CD4-positive, alpha-beta T cell (primary cell): Measurements from ENCODE around the gene KRTAP5-1. TPM values are rescaled to one million over a fixed set of nuclear protein-coding genes. Genes with fewer than 3 reads are reported as not detected.
"Not testable (repeated sequence)": the region's sequence is repeated elsewhere in the genome, so short reads cannot be mapped to it uniquely, and the experiment has no call there.

ENCODE experiments used
- ATAC-seq: fragments of 200-7000 bp; cut with Tn5 transposase; one replicate; pipeline ENCODE4 v1.10.0; 2022; ENCODE audit warnings: mild to moderate bottlenecking; ENCODE audit not compliant: poor library complexity
- CTCF ChIA-PET: fragments of 350-600 bp; sonication (Branson Sonifier 250); formaldehyde crosslinking; loops from one replicate; lab custom pipeline; 2021; ENCODE audit warnings: antibody characterized with exemption, inconsistent platforms; lab: Charles Lee
- POLR2A ChIA-PET: fragments of 350-600 bp; sonication (Branson Sonifier 250); formaldehyde crosslinking; loops from one replicate; lab custom pipeline; 2021; ENCODE audit warnings: antibody characterized with exemption, inconsistent platforms; lab: Charles Lee
- DNase-seq, 14 experiments: peaks; one replicate each; pipeline ENCODE4 v3.0.0-alpha.2; 2013 to 2020; ENCODE audit warnings: mixed read lengths in 2 of 14
- H3K27ac ChIP-seq, 2 donors: one replicate each; pipeline versions ENCODE4 v1.5.1 to v1.7.0; 2013; ENCODE audit warnings: low read length in 2 of 2, low read depth in 1 of 2, mild to moderate bottlenecking in 1 of 2
- H3K27me3 ChIP-seq, 2 experiments: 1 replicate in 1 of 2; 2 replicates in 1 of 2; pipeline versions ENCODE4 v1.6.1 to v1.7.0; 2013; ENCODE audit warnings: low read length in 2 of 2, control low read depth in 1 of 2, mild to moderate bottlenecking in 1 of 2, moderate library complexity in 1 of 2; ENCODE audit not compliant: insufficient read depth in 2 of 2, control insufficient read depth in 1 of 2
- H3K36me3 ChIP-seq: one replicate; pipeline ENCODE4 v1.6.1; 2013; ENCODE audit warnings: low read length, control low read depth; ENCODE audit not compliant: insufficient read depth
- H3K4me1 ChIP-seq: one replicate; pipeline ENCODE4 v1.6.1; 2013; ENCODE audit warnings: low read length, control low read depth; ENCODE audit not compliant: insufficient read depth
- H3K4me3 ChIP-seq: one replicate; pipeline ENCODE4 v1.5.1; 2013; ENCODE audit warnings: mild to moderate bottlenecking, low read length, moderate library complexity
- H3K9me3 ChIP-seq, 2 experiments: 1 replicate in 1 of 2; 2 replicates in 1 of 2; pipeline versions ENCODE4 v1.6.1 to v1.7.0; 2013; ENCODE audit warnings: low read length in 2 of 2, mild to moderate bottlenecking in 2 of 2, control low read depth in 1 of 2, moderate library complexity in 1 of 2; ENCODE audit not compliant: control insufficient read depth in 1 of 2, insufficient read depth in 1 of 2
- H3K27ac Mint-ChIP-seq: one replicate; pipeline ENCODE4 v1.8.0; 2020; ENCODE audit warnings: mixed read lengths
- H3K27me3 Mint-ChIP-seq: one replicate; pipeline ENCODE4 v1.8.0; 2021; ENCODE audit warnings: mixed read lengths
- H3K36me3 Mint-ChIP-seq: one replicate; pipeline ENCODE4 v1.8.0; 2021; ENCODE audit warnings: low read depth, mixed read lengths
- H3K4me1 Mint-ChIP-seq: one replicate; pipeline ENCODE4 v1.8.0; 2021; ENCODE audit warnings: low read depth, mixed read lengths
- H3K4me3 Mint-ChIP-seq: one replicate; pipeline ENCODE4 v1.8.0; 2020; ENCODE audit warnings: mild to moderate bottlenecking, mixed read lengths
- H3K9me3 Mint-ChIP-seq: one replicate; pipeline ENCODE4 v1.8.0; 2020; ENCODE audit warnings: mixed read lengths
- CTCF ChIP-seq: fragments of 200-600 bp; IDR thresholded peaks from one replicate; pipeline ENCODE4 v1.8.0; 2022; ENCODE audit warnings: antibody characterized with exemption, mild to moderate bottlenecking
- intact Hi-C, 2 experiments: fragments of 100-400 bp; cut with DNase I in 1 of 2; cut with micrococcal nuclease in 1 of 2; formaldehyde crosslinking; loops; one replicate each; pipeline versions ENCODE4 v1.15.1 to v1.9.0; 2023 to 2025; cut with DNase I, micrococcal nuclease
- total RNA-seq, 174 experiments: library from RNA in 2 of 174; stranded (reverse) in 2 of 174; gene quantifications; one replicate each; pipeline ENCODE4 v1.2.3 and lab custom pipeline; 2021 to 2026

The KRTAP5-1 gene
- total RNA-seq, 2 experiments from 2014 or later: not detected

GRCh38 chr11:1600626-1601025 is 15.5 kb upstream of the KRTAP5-1 start:
- Mint-ChIP-seq H3K36me3 (no peaks in the 10 kb centered on the region), H3K4me3 (no peak overlapping the region), H3K27ac (no peak overlapping the region), H3K27me3 (peaks cover 51% of the 10 kb centered on the region), H3K9me3 (no peaks in the 10 kb centered on the region), H3K4me1 (peaks cover 8% of the 10 kb centered on the region)
- H3K27me3 ChIP-seq: peaks cover 4 to 13% of the 10 kb centered on the region in 2 experiments
- CTCF ChIA-PET: no interaction called here
- no peaks in the 10 kb centered on the region for H3K9me3 ChIP-seq
- intact Hi-C loops: no loop called here
- no peak for TF ChIP-seq CTCF
- H3K36me3 ChIP-seq: no peaks in the 10 kb centered on the region
- H3K27ac ChIP-seq: no peak overlapping the region
- ATAC-seq: no peak
- H3K4me1 ChIP-seq: peaks cover 9% of the 10 kb centered on the region
- no peak overlapping the region for H3K4me3 ChIP-seq
- no peak for DNase-seq
- POLR2A ChIA-PET: no interaction called here

- Mint-ChIP-seq H3K36me3 (no peaks in the 10 kb centered on the region), H3K4me1 (peaks cover 13% of the 10 kb centered on the region), H3K4me3 (no peak overlapping the region), H3K27me3 (peaks cover 60% of the 10 kb centered on the region), H3K9me3 (no peaks in the 10 kb centered on the region), H3K27ac (no peak overlapping the region)
- no peaks in the 10 kb centered on the region for H3K9me3 ChIP-seq
- ChIA-PET CTCF (no interaction called here), POLR2A (interaction anchor here (1.2 kb wide), 1 partner anchor 24 kb away, joined by 3 read pairs; no protein-coding TSS in a partner anchor)
- ATAC-seq (peak; percentile 26), DNase-seq (peak in 2 of 14 experiments; percentile 35 to 45)
- TF ChIP-seq CTCF: no peak
- H3K4me3 ChIP-seq: no peak overlapping the region
- intact Hi-C loops: no loop called here
- H3K4me1 ChIP-seq: peaks cover 7% of the 10 kb centered on the region
- no peaks in the 10 kb centered on the region for H3K36me3 ChIP-seq
- peaks cover 4 to 10% of the 10 kb centered on the region in 2 experiments for H3K27me3 ChIP-seq
- H3K27ac ChIP-seq: no peak overlapping the region
These were observed 13.7 kb upstream of the KRTAP5-1 start for GRCh38 chr11:1598816-1599215.

GRCh38 chr11:1598406-1598805 is 13.3 kb upstream of the KRTAP5-1 start:
- H3K9me3 ChIP-seq, H3K4me1 ChIP-seq, H3K27me3 ChIP-seq, H3K27ac ChIP-seq, H3K36me3 ChIP-seq, intact Hi-C loops, H3K9me3 Mint-ChIP-seq, H3K27ac Mint-ChIP-seq, H3K36me3 Mint-ChIP-seq, DNase-seq, ATAC-seq, H3K4me3 Mint-ChIP-seq, H3K4me3 ChIP-seq, CTCF ChIA-PET: not testable (repeated sequence)
- POLR2A ChIA-PET: interaction anchor here (0.6 to 1.2 kb wide), 2 partner anchors 24 to 960 kb away, joined by 3 read pairs; no protein-coding TSS in a partner anchor
- peaks cover 13% of the 10 kb centered on the region for H3K4me1 Mint-ChIP-seq
- H3K27me3 Mint-ChIP-seq: peaks cover 63% of the 10 kb centered on the region

- H3K4me1 ChIP-seq: peaks cover 7% of the 10 kb centered on the region
- no peaks in the 10 kb centered on the region for H3K36me3 ChIP-seq
- H3K27me3 ChIP-seq: peaks cover 4 to 10% of the 10 kb centered on the region in 2 experiments
- no peak for DNase-seq
- POLR2A ChIA-PET: interaction anchor here (0.6 to 1.2 kb wide), 3 partner anchors 9 to 961 kb away, joined by 3 read pairs; no protein-coding TSS in a partner anchor
- no peaks in the 10 kb centered on the region for H3K9me3 Mint-ChIP-seq
- no peak within 1 kb of the TSS for H3K27ac Mint-ChIP-seq
- CTCF ChIA-PET: no interaction called here
- TF ChIP-seq CTCF: no peak
- ATAC-seq: no peak
- no peaks in the 10 kb centered on the region for H3K9me3 ChIP-seq
- no peak within 1 kb of the TSS for H3K27ac ChIP-seq
- intact Hi-C loops: no loop called here
- no peak within 1 kb of the TSS for H3K4me3 Mint-ChIP-seq
- H3K4me3 ChIP-seq: no peak within 1 kb of the TSS
- H3K4me1 Mint-ChIP-seq: peaks cover 13% of the 10 kb centered on the region
- peaks cover 62% of the 10 kb centered on the region for H3K27me3 Mint-ChIP-seq
- H3K36me3 Mint-ChIP-seq: no peaks in the 10 kb centered on the region
These were observed 12.9 kb upstream of the KRTAP5-1 start, which contains the start of gene KRTAP5-2 for GRCh38 chr11:1597994-1598380. TSS of gene KRTAP5-2 (minus strand) at chr11:1598294. CDS start at chr11:1598250, 44 bp downstream.
